ENCODE data around the gene ADAM15. TPM values are rescaled to one million over a fixed set of nuclear protein-coding genes. Genes with fewer than 3 reads are reported as not detected.

ADAM15 gene
- polyA plus RNA-seq, 1 of the 3 experiments (the other 2 are of a cell fraction): 60.1 TPM

DNA sequence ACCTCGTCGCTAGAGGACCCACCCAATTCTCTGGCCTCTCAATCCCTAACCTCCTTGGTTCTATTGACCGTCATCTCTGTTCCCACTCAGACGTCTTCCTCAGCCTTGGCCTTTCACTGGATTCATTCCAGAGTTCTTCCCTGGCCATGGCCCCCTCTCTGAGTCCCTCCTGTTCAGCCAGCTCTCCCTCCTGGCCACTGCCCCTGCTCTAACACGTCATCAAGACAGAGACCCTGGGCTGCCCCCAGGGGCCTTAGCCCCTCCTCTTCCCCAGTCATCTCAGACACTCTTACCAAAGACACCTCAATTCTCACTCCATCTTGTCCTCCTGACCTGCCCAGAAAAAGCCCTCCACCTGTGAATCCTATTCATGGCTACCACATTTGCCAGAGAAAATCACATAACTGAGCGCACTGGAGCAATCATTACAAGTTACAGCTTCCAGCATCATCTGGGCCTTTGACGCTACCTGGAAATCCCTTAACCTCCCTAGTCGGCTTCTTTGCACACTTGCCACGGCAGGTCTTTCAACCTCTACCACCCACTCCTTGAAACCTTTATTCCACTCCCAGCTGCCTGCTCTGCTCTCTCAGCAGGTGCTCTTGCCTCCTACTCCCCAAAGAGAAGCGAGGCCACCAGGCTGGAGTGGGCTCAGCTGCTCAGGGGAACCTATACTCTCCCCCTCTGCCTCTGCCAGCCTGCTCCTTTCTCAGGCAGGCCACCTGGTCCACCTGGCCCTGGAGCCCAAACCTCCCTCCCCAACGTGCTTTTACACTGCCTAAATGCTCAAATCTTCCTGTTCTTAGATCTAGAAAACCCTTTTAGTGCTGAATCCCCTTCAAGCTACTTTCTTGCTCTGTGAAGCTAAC lies 31.5 kb upstream of the ADAM15 start:
- no peaks in the 10 kb centered on the region for H3K27me3 ChIP-seq (ENCODE audit: insufficient read depth)
- no peak overlapping the region for H3K4me2 ChIP-seq
- peaks cover 6% of the 10 kb centered on the region for H3F3A ChIP-seq (replicated peaks; ENCODE audit: insufficient read depth)
- H4K20me1 ChIP-seq (ENCODE audit: insufficient read depth): no peaks in the 10 kb centered on the region
- H3K79me2 ChIP-seq (ENCODE audit: insufficient read depth): no peaks in the 10 kb centered on the region
- CTCF ChIA-PET: interaction anchor here (1.1 to 9.3 kb wide), 9 partner anchors 14 to 460 kb away, joined by 3 to 149 read pairs (median 11); partner anchors contain the start of genes ADAM15, DCST1, DCST2 and PYGO2
- peaks cover 0 to 10% of the 10 kb centered on the region in 2 experiments; a peak in 1 of 4 replicates for H3K4me1 ChIP-seq (ENCODE audit: control insufficient read depth in 1 of 2, insufficient read depth in 2 of 2, low read depth in 1 of 2, low read length in 1 of 2)
- WGBS (ENCODE audit: low lambda C conversion rate): 84% methylated on average over 11 of the region's 11 CpGs
- no peak overlapping the region for H2AFZ ChIP-seq (ENCODE audit: low read depth)
- H3K36me3 ChIP-seq (replicated peaks in 1 of 2; ENCODE audit: control insufficient read depth in 1 of 2, insufficient read depth in 2 of 2, low read length in 1 of 2): peaks cover 0 to 16% of the 10 kb centered on the region in 2 experiments
- no peak overlapping the region for H3K27ac ChIP-seq (ENCODE audit: low read depth in 2 of 2, low read length in 1 of 2)
- no peaks in the 10 kb centered on the region for H3K9me2 ChIP-seq
- DNase-seq: no peak
- TF ChIP-seq NFIC (IDR thresholded peaks at IDR 0.05; ENCODE audit: borderline replicate concordance) (no peak), POLR2AphosphoS5 (IDR thresholded peaks at IDR 0.05; ENCODE audit: low read depth, low read length) (0 out of 2 replicates have a peak, but pooled peaks have one; percentile 13)
- no peak overlapping the region for H3K4me3 ChIP-seq (ENCODE audit: low read depth in 2 of 2, low read length in 1 of 2)
- no peaks in the 10 kb centered on the region for H3K9me3 ChIP-seq
- H3K9ac ChIP-seq: no peak overlapping the region
- POLR2A ChIA-PET: interaction anchor here (0.6 kb wide), 1 partner anchor 25 kb away, joined by 4 read pairs; no protein-coding TSS in a partner anchor

GRCh38 chr1:155022136-155022926 lies 28.8 kb upstream of the ADAM15 start:
- Histone ChIP-seq H3K36me3 (replicated peaks in 1 of 2; ENCODE audit: control insufficient read depth in 1 of 2, insufficient read depth in 2 of 2, low read length in 1 of 2) (no peaks in the 10 kb centered on the region), H3K27ac (ENCODE audit: low read depth in 2 of 2, low read length in 1 of 2) (no peak overlapping the region), H3K9me2 (no peaks in the 10 kb centered on the region), H2AFZ (ENCODE audit: low read depth) (no peak overlapping the region), H3F3A (replicated peaks; ENCODE audit: insufficient read depth) (peaks cover 6% of the 10 kb centered on the region), H4K20me1 (ENCODE audit: insufficient read depth) (no peaks in the 10 kb centered on the region), H3K9me3 (no peaks in the 10 kb centered on the region), H3K27me3 (ENCODE audit: insufficient read depth) (no peaks in the 10 kb centered on the region), H3K9ac (no peak overlapping the region), H3K4me1 (ENCODE audit: control insufficient read depth in 1 of 2, insufficient read depth in 2 of 2, low read depth in 1 of 2, low read length in 1 of 2) (peaks cover 0 to 5% of the 10 kb centered on the region in 2 experiments; a peak in 1 of 4 replicates), H3K4me3 (ENCODE audit: low read depth in 2 of 2, low read length in 1 of 2) (no peak overlapping the region), H3K79me2 (ENCODE audit: insufficient read depth) (no peaks in the 10 kb centered on the region), H3K4me2 (no peak overlapping the region)
- WGBS (ENCODE audit: low lambda C conversion rate): 69% methylated on average over 8 of the region's 8 CpGs
- DNase-seq: no peak
- ChIA-PET POLR2A (interaction anchor here (1.3 kb wide), 1 partner anchor 11 kb away, joined by 4 read pairs; no protein-coding TSS in a partner anchor), CTCF (interaction anchor here (1.0 to 4.9 kb wide), 14 partner anchors 10 to 145 kb away, joined by 3 to 28 read pairs (median 6); partner anchors contain the start of genes ADAM15, DCST1, DCST2 and LENEP)
- TF ChIP-seq GATA2 (CRISPR knock-in tag; IDR thresholded peaks at IDR 0.05) (no peak), TAF1 (IDR thresholded peaks at IDR 0.05; ENCODE audit: borderline replicate concordance, low read depth, low read length) (no peak), POLR2AphosphoS5 (IDR thresholded peaks at IDR 0.05; ENCODE audit: low read depth, low read length) (no peak), SIN3A (IDR thresholded peaks at IDR 0.05; ENCODE audit: borderline replicate concordance, low read depth, low read length) (no peak), EZH2phosphoT487 (IDR thresholded peaks at IDR 0.05; ENCODE audit: borderline replicate concordance, low read depth) (no peak), RXRA (IDR thresholded peaks at IDR 0.05; ENCODE audit: borderline replicate concordance, low read depth) (no peak), FOXM1 (IDR thresholded peaks at IDR 0.05; ENCODE audit: low read depth) (no peak), NFIC (IDR thresholded peaks at IDR 0.05; ENCODE audit: borderline replicate concordance) (no peak), RAD21 (IDR thresholded peaks at IDR 0.05; ENCODE audit: low read length) (no peak), MAX (IDR thresholded peaks at IDR 0.05; ENCODE audit: low read depth) (no peak), FOSL2 (IDR thresholded peaks at IDR 0.05; ENCODE audit: borderline replicate concordance, low read depth) (no peak), EP300 (IDR thresholded peaks at IDR 0.05; ENCODE audit: borderline replicate concordance in 1 of 2, low read depth in 1 of 2, low read length in 1 of 2) (no peak), GABPA (IDR thresholded peaks at IDR 0.05; ENCODE audit: low read depth) (no peak), FOXJ3 (CRISPR knock-in tag; IDR thresholded peaks at IDR 0.05) (no peak), YY1 (IDR thresholded peaks at IDR 0.05; ENCODE audit: low read depth) (no peak), ZBTB33 (IDR thresholded peaks at IDR 0.05; ENCODE audit: borderline replicate concordance, low read depth) (no peak)
- TF ChIP-seq, protein P1, sequence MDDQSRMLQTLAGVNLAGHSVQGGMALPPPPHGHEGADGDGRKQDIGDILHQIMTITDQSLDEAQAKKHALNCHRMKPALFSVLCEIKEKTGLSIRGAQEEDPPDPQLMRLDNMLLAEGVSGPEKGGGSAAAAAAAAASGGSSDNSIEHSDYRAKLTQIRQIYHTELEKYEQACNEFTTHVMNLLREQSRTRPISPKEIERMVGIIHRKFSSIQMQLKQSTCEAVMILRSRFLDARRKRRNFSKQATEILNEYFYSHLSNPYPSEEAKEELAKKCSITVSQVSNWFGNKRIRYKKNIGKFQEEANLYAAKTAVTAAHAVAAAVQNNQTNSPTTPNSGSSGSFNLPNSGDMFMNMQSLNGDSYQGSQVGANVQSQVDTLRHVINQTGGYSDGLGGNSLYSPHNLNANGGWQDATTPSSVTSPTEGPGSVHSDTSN (IDR thresholded peaks at IDR 0.05): no peak
- TF ChIP-seq, protein P2, sequence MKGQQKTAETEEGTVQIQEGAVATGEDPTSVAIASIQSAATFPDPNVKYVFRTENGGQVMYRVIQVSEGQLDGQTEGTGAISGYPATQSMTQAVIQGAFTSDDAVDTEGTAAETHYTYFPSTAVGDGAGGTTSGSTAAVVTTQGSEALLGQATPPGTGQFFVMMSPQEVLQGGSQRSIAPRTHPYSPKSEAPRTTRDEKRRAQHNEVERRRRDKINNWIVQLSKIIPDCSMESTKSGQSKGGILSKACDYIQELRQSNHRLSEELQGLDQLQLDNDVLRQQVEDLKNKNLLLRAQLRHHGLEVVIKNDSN (IDR thresholded peaks at IDR 0.05; ENCODE audit: borderline replicate concordance, low read depth): no peak
- TF ChIP-seq, protein P3, sequence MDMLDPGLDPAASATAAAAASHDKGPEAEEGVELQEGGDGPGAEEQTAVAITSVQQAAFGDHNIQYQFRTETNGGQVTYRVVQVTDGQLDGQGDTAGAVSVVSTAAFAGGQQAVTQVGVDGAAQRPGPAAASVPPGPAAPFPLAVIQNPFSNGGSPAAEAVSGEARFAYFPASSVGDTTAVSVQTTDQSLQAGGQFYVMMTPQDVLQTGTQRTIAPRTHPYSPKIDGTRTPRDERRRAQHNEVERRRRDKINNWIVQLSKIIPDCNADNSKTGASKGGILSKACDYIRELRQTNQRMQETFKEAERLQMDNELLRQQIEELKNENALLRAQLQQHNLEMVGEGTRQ (IDR thresholded peaks at IDR 0.05; ENCODE audit: borderline replicate concordance, low read depth, low read length): no peak

All from SK-N-SH (cell line).